Mesenchymal stem cell (in vitro differentiated cells and primary cell): ENCODE measurements around the gene TTC13.

ENCODE experiments used
- DNase-seq: peaks from one replicate; pipeline ENCODE4 v3.0.0-alpha.2; 2013
- H2AFZ ChIP-seq: one replicate; pipeline ENCODE4 v1.6.1; 2013; ENCODE audit warnings: low read depth, mild to moderate bottlenecking, control low read depth, inconsistent platforms, low read length, moderate library complexity
- H2AK5ac ChIP-seq: 2 replicates; pipeline ENCODE4 v1.6.1; 2013; ENCODE audit warnings: low read length, moderate library complexity, mild to moderate bottlenecking, inconsistent platforms; ENCODE audit not compliant: severe bottlenecking
- H2BK120ac ChIP-seq: one replicate; pipeline ENCODE4 v1.6.1; 2013; ENCODE audit warnings: low read depth, mild to moderate bottlenecking, inconsistent platforms, low read length, moderate library complexity
- H2BK12ac ChIP-seq, 2 experiments: one replicate each; pipeline ENCODE4 v1.6.1; 2013; ENCODE audit warnings: inconsistent platforms in 2 of 2, low read length in 2 of 2, mild to moderate bottlenecking in 2 of 2, moderate library complexity in 2 of 2, control low read depth in 1 of 2
- H2BK15ac ChIP-seq: one replicate; pipeline ENCODE4 v1.6.1; 2013; ENCODE audit warnings: mild to moderate bottlenecking, low read depth, inconsistent platforms; ENCODE audit not compliant: poor library complexity, severe bottlenecking
- H2BK5ac ChIP-seq: 2 replicates; pipeline ENCODE4 v1.6.1; 2013; ENCODE audit warnings: low read depth, mild to moderate bottlenecking, low read length, control low read depth, inconsistent platforms; ENCODE audit not compliant: poor library complexity, severe bottlenecking
- H3K14ac ChIP-seq, 2 experiments: one replicate each; pipeline ENCODE4 v1.6.1; 2013; ENCODE audit warnings: inconsistent platforms in 2 of 2, low read length in 2 of 2, control low read depth in 1 of 2, mild to moderate bottlenecking in 1 of 2, moderate library complexity in 1 of 2
- H3K18ac ChIP-seq, 2 experiments: one replicate each; pipeline ENCODE4 v1.6.1; 2013; ENCODE audit warnings: inconsistent platforms in 2 of 2, low read length in 2 of 2, control low read depth in 1 of 2, low read depth in 1 of 2, mild to moderate bottlenecking in 1 of 2
- H3K23ac ChIP-seq, 2 experiments: one replicate each; pipeline ENCODE4 v1.6.1; 2013; ENCODE audit warnings: inconsistent platforms in 2 of 2, low read length in 2 of 2, mild to moderate bottlenecking in 2 of 2, moderate library complexity in 2 of 2, control low read depth in 1 of 2
- H3K27ac ChIP-seq: 2 replicates; pipeline ENCODE4 v1.5.1; 2013; ENCODE audit warnings: mild to moderate bottlenecking, moderate library complexity, low read length, control low read depth, inconsistent platforms; ENCODE audit not compliant: poor library complexity, severe bottlenecking
- H3K27me3 ChIP-seq, 2 experiments: 2 replicates each; pipeline versions ENCODE4 v1.6.1 to v1.7.0; 2013; ENCODE audit warnings: low read length in 2 of 2, mild to moderate bottlenecking in 2 of 2, moderate library complexity in 2 of 2, control low read depth in 1 of 2, inconsistent platforms in 1 of 2; ENCODE audit not compliant: control insufficient read depth in 1 of 2, insufficient read depth in 1 of 2
- H3K36me3 ChIP-seq, 2 experiments: 2 replicates each; pipeline versions ENCODE4 v1.6.1 to v1.7.0; 2013; ENCODE audit warnings: low read length in 2 of 2, control low read depth in 1 of 2, inconsistent platforms in 1 of 2, low read depth in 1 of 2, mild to moderate bottlenecking in 1 of 2; ENCODE audit not compliant: insufficient read depth in 2 of 2, control insufficient read depth in 1 of 2
- H3K4ac ChIP-seq, 2 experiments: one replicate each; pipeline ENCODE4 v1.6.1; 2013; ENCODE audit warnings: inconsistent platforms in 2 of 2, low read length in 2 of 2, mild to moderate bottlenecking in 2 of 2, moderate library complexity in 2 of 2, control low read depth in 1 of 2, low read depth in 1 of 2
- H3K4me1 ChIP-seq: 2 replicates; pipeline ENCODE4 v1.6.1; 2013; ENCODE audit warnings: low read depth, low read length, control low read depth; ENCODE audit not compliant: control insufficient read depth, insufficient read depth
- H3K4me2 ChIP-seq: 2 replicates; pipeline ENCODE4 v1.6.1; 2013; ENCODE audit warnings: low read length, mild to moderate bottlenecking, inconsistent platforms; ENCODE audit not compliant: poor library complexity, severe bottlenecking
- H3K4me3 ChIP-seq, 2 experiments: 2 replicates each; pipeline versions ENCODE4 v1.5.1 to v1.7.0; 2013; ENCODE audit warnings: low read length in 2 of 2, mild to moderate bottlenecking in 2 of 2, control low read depth in 1 of 2, low read depth in 1 of 2; ENCODE audit not compliant: insufficient read depth in 1 of 2
- H3K79me1 ChIP-seq: replicated peaks from 2 replicates; pipeline ENCODE4 v1.6.1; 2013; ENCODE audit warnings: mild to moderate bottlenecking, control low read depth, low read length, inconsistent platforms; ENCODE audit not compliant: poor library complexity, severe bottlenecking
- H3K9ac ChIP-seq: 2 replicates; pipeline ENCODE4 v1.7.0; 2013; ENCODE audit warnings: mild to moderate bottlenecking, low read length, moderate library complexity
- H3K9me3 ChIP-seq: 2 replicates; pipeline ENCODE4 v1.7.0; 2013; ENCODE audit warnings: mild to moderate bottlenecking, low read length; ENCODE audit not compliant: control insufficient read depth
- H4K8ac ChIP-seq: one replicate; pipeline ENCODE4 v1.6.1; 2013; ENCODE audit warnings: inconsistent platforms, mild to moderate bottlenecking, low read length, moderate library complexity
- H4K91ac ChIP-seq: one replicate; pipeline ENCODE4 v1.6.1; 2013; ENCODE audit warnings: mild to moderate bottlenecking, low read length, inconsistent platforms
- WGBS: methylation state at CpG from one replicate; pipeline ENCODE4 v1.1.7; 2013; ENCODE audit warnings: mixed read lengths; 5-methylcytosine and 5-hydroxymethylcytosine counted together

The TTC13 gene

GRCh38 chr1:230958370-230958769 is 20.3 kb downstream of the TTC13 start:
- Histone ChIP-seq H4K91ac (no peak overlapping the region), H3K9me3 (no peaks in the 10 kb centered on the region), H2BK12ac (no peak overlapping the region), H3K9ac (no peak overlapping the region), H3K36me3 (peaks cover 2 to 29% of the 10 kb centered on the region in 2 experiments), H3K79me1 (peaks cover 6% of the 10 kb centered on the region), H3K4me3 (no peak overlapping the region), H2AK5ac (no peak overlapping the region), H3K4ac (no peak overlapping the region), H3K27ac (no peak overlapping the region), H2AFZ (no peak overlapping the region), H3K4me2 (no peak overlapping the region), H2BK120ac (no peak overlapping the region), H3K14ac (no peak overlapping the region), H3K27me3 (no peaks in the 10 kb centered on the region), H4K8ac (no peak overlapping the region), H3K18ac (no peak overlapping the region), H3K23ac (no peak overlapping the region), H2BK15ac (no peak overlapping the region), H2BK5ac (no peak overlapping the region), H3K4me1 (no peaks in the 10 kb centered on the region)
- over 99% methylated on average over 4 of the region's 4 CpGs for WGBS
- no peak for DNase-seq

GRCh38 chr1:230957580-230957989 is 21.1 kb downstream of the TTC13 start:
- H3K4me2 ChIP-seq, result no peak overlapping the region
- no peak overlapping the region for H2BK120ac ChIP-seq
- no peak overlapping the region for H2AFZ ChIP-seq
- H2AK5ac ChIP-seq, result no peak overlapping the region
- no peak overlapping the region for H4K8ac ChIP-seq
- DNase-seq, result no peak
- no peak overlapping the region for H4K91ac ChIP-seq
- peaks cover 2 to 31% of the 10 kb centered on the region in 2 experiments for H3K36me3 ChIP-seq
- no peak overlapping the region for H3K4ac ChIP-seq
- H3K79me1 ChIP-seq, result peaks cover 4% of the 10 kb centered on the region
- no peak overlapping the region for H2BK5ac ChIP-seq
- H3K4me1 ChIP-seq, result no peaks in the 10 kb centered on the region
- H2BK12ac ChIP-seq, result no peak overlapping the region
- no peak overlapping the region for H3K27ac ChIP-seq
- H2BK15ac ChIP-seq, result no peak overlapping the region
- H3K9me3 ChIP-seq, result no peaks in the 10 kb centered on the region
- no peak overlapping the region for H3K23ac ChIP-seq
- H3K9ac ChIP-seq, result no peak overlapping the region
- no peaks in the 10 kb centered on the region for H3K27me3 ChIP-seq
- WGBS, result 92% methylated on average over 4 of the region's 4 CpGs
- no peak overlapping the region for H3K14ac ChIP-seq
- no peak overlapping the region for H3K4me3 ChIP-seq
- no peak overlapping the region for H3K18ac ChIP-seq

GRCh38 chr1:230950404-230950803 is 28.3 kb downstream of the TTC13 start:
- Histone ChIP-seq H2BK5ac (no peak overlapping the region), H3K9me3 (no peaks in the 10 kb centered on the region), H3K4me1 (no peaks in the 10 kb centered on the region), H3K4ac (no peak overlapping the region), H2BK120ac (no peak overlapping the region), H2BK12ac (no peak overlapping the region), H4K91ac (no peak overlapping the region), H3K18ac (no peak overlapping the region), H3K4me2 (no peak overlapping the region), H3K27me3 (no peaks in the 10 kb centered on the region), H3K23ac (no peak overlapping the region), H2AFZ (no peak overlapping the region), H3K36me3 (peaks cover 0 to 12% of the 10 kb centered on the region in 2 experiments), H3K14ac (no peak overlapping the region), H4K8ac (no peak overlapping the region), H2AK5ac (no peak overlapping the region), H3K79me1 (no peaks in the 10 kb centered on the region), H2BK15ac (no peak overlapping the region), H3K27ac (no peak overlapping the region), H3K9ac (no peak overlapping the region), H3K4me3 (no peak overlapping the region)
- WGBS, result no CpG with 5 or more reads among the region's 3 CpGs
- no peak for DNase-seq

GRCh38 chr1:230948903-230949302 is 29.8 kb downstream of the TTC13 start:
- Histone ChIP-seq H3K36me3 (peaks cover 0 to 12% of the 10 kb centered on the region in 2 experiments), H3K23ac (no peak overlapping the region), H3K18ac (no peak overlapping the region), H2AK5ac (no peak overlapping the region), H3K4ac (no peak overlapping the region), H4K91ac (no peak overlapping the region), H3K4me3 (no peak overlapping the region), H3K27ac (no peak overlapping the region), H4K8ac (no peak overlapping the region), H3K27me3 (no peaks in the 10 kb centered on the region), H2BK5ac (no peak overlapping the region), H3K4me2 (no peak overlapping the region), H3K9ac (no peak overlapping the region), H3K4me1 (no peaks in the 10 kb centered on the region), H3K14ac (no peak overlapping the region), H2BK12ac (no peak overlapping the region), H2AFZ (no peak overlapping the region), H3K9me3 (no peaks in the 10 kb centered on the region), H2BK15ac (no peak overlapping the region), H3K79me1 (no peaks in the 10 kb centered on the region), H2BK120ac (no peak overlapping the region)
- 90% methylated on average over 3 of the region's 3 CpGs for WGBS
- DNase-seq, result no peak
